RPMI7951 (cell line): ENCODE results near the gene ATE1. TPM values are rescaled to one million over a fixed set of nuclear protein-coding genes. Genes with fewer than 3 reads are reported as not detected.

Experiments
- DNase-seq: peaks from one replicate; pipeline ENCODE4 v3.0.0-alpha.2; 2012; ENCODE audit warnings: low read depth
- total RNA-seq: library from RNA; depleted of rRNA; stranded (reverse); fragments of >200 nt; shearing (Covaris generic); gene quantifications from 2 replicates; pipeline ENCODE4 v1.2.3, GENCODE V29; 2014; rRNA removed

The ATE1 gene
- total RNA-seq, 1 experiment from 2014 or later, result 18.4 TPM

- DNase-seq, result no peak
Observed at GRCh38 chr10:121696854-121697253, 231.0 kb downstream of the ATE1 start.

GRCh38 chr10:121695731-121696464 is 231.9 kb downstream of the ATE1 start:
- no peak for DNase-seq

DNA sequence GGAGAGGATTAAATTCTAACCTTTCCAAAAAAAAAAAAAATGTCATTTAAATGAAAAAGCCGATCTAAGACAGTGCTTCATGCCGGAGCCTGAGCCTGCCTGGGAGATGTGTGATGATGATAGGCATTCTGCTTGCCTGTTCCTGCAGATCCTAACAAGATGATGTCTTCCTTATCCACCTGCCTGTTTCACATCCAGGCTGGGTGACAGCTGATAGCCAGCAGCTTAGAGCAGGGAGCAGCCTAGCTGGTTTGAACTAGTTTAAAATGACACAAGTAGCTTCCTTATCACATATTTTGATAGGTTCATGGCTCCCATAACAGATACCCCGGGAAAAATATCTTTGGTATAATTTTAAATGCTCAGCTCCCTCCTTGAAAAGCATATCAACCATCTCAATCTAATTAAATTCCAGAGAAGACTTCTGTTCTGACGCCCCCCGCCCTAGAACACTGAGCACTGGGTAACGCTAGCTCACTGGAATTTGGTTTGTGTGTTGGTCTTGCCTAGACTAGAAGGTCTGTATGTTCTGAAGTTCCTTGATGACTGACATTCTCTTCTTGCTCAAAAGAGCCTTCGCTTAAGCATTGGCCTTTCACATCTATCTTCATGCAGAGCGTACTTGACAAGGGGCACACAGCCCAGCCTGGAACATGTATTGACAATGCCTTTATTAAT is 232.7 kb downstream of the ATE1 start:
- DNase-seq, result no peak

- no peak for DNase-seq
Observed at GRCh38 chr10:121694327-121694965, 233.4 kb downstream of the ATE1 start.

- DNase-seq, result no peak
Observed at GRCh38 chr10:121692626-121693025, 235.2 kb downstream of the ATE1 start.

GRCh38 chr10:121690970-121691369 is 236.9 kb downstream of the ATE1 start:
- no peak for DNase-seq

Other genes with a start within 250 kb of the ATE1 start
- 78.8 and 94.9 TPM in 2 replicates for gene NSMCE4A, start 47.2 kb upstream of the ATE1 start, total RNA-seq
- 7.3 and 11.1 TPM in 2 replicates for gene TACC2, start 61.1 kb upstream of the ATE1 start, total RNA-seq